T follicular helper cell (primary cell): Measurements from ENCODE around the gene IDI2.
A peak's percentile ranks its signal among the peaks of the same experiment; 100 is the strongest.
"Not testable (repeated sequence)": the region's sequence is repeated elsewhere in the genome, so short reads cannot be mapped to it uniquely, and the experiment has no call there.

Source experiments
- DNase-seq: peaks from one replicate; pipeline ENCODE4 v3.0.0-alpha.2; 2020; ENCODE audit warnings: low read depth
- total RNA-seq, 2 experiments: gene quantifications; one replicate each; lab custom pipeline; 2026; lab: John Stamatoyannopoulos, UW

IDI2 gene
- total RNA-seq: 0 to 0.04 reads per million in 2 experiments

- no peak for DNase-seq
These were observed at the start of gene IDI2 for GRCh38 chr10:1025683-1026082. IDI2 (minus strand) TSS chr10:1025859; CDS start chr10:1024723, 1,136 bp downstream.

- DNase-seq: no peak
These were observed 49.2 kb upstream of the IDI2 start for GRCh38 chr10:1074748-1075308.

- DNase-seq: no peak
These were observed 48.5 kb upstream of the IDI2 start for GRCh38 chr10:1074052-1074747.

- no peak for DNase-seq
These were observed 45.3 kb upstream of the IDI2 start for GRCh38 chr10:1070919-1071318.

- DNase-seq: no peak
These were observed 43.0 kb upstream of the IDI2 start for GRCh38 chr10:1068380-1069361.

GRCh38 chr10:1066734-1067133 lies 41.1 kb upstream of the IDI2 start:
- not testable (repeated sequence) for DNase-seq

- DNase-seq: no peak
These were observed 39.2 kb upstream of the IDI2 start for GRCh38 chr10:1064964-1065247.

GRCh38 chr10:1063232-1063865 lies 37.7 kb upstream of the IDI2 start:
- no peak for DNase-seq

GRCh38 chr10:1061930-1062774 lies 36.5 kb upstream of the IDI2 start:
- DNase-seq: no peak

- DNase-seq: no peak
These were observed 34.2 kb upstream of the IDI2 start for GRCh38 chr10:1059902-1060301.

- DNase-seq: no peak
These were observed 32.4 kb upstream of the IDI2 start for GRCh38 chr10:1058017-1058416.

- no peak for DNase-seq
These were observed 31.5 kb upstream of the IDI2 start for GRCh38 chr10:1057106-1057657.

GRCh38 chr10:1056326-1057105 lies 30.9 kb upstream of the IDI2 start, which contains the start of gene WDR37:
WDR37 (plus strand) TSS chr10:1056385; CDS start chr10:1072156, 15,771 bp downstream.
- DNase-seq: peak; percentile 82

GRCh38 chr10:1054684-1055083 lies 29.0 kb upstream of the IDI2 start:
- DNase-seq: no peak

GRCh38 chr10:1050554-1050953 lies 24.9 kb upstream of the IDI2 start:
- DNase-seq: no peak

GRCh38 chr10:1050145-1050544 lies 24.5 kb upstream of the IDI2 start:
- no peak for DNase-seq

- DNase-seq: no peak
These were observed 23.8 kb upstream of the IDI2 start for GRCh38 chr10:1049425-1049958.

- DNase-seq: peak; percentile 96
These were observed 23.2 kb upstream of the IDI2 start, which contains the start of gene IDI1 for GRCh38 chr10:1048732-1049424. IDI1 (minus strand) TSS chr10:1049119; CDS start chr10:1049003, 116 bp downstream.

- peak; percentile 65 for DNase-seq
These were observed 22.7 kb upstream of the IDI2 start for GRCh38 chr10:1048349-1048731.
